Mononuclear cell (primary cell): ENCODE measurements around the gene DNAI1. TPM values are rescaled to one million over a fixed set of nuclear protein-coding genes. Genes with fewer than 3 reads are reported as not detected.

ENCODE experiments used
- H3K27me3 ChIP-seq: 2 replicates; pipeline ENCODE4 v1.6.0; 2011; ENCODE audit warnings: low read length, control low read depth; ENCODE audit not compliant: insufficient read depth
- H3K4me1 ChIP-seq: 2 replicates; pipeline ENCODE4 v1.5.1; 2011; ENCODE audit warnings: mild to moderate bottlenecking, low read length, control low read depth; ENCODE audit not compliant: insufficient read depth
- H3K4me3 ChIP-seq: 2 replicates; pipeline ENCODE4 v1.5.1; 2011; ENCODE audit warnings: mild to moderate bottlenecking, low read length, moderate library complexity
- H3K9me3 ChIP-seq: 2 replicates; pipeline ENCODE4 v1.5.1; 2011; ENCODE audit warnings: low read depth, mild to moderate bottlenecking, control low read depth, low read length
- total RNA-seq: library from RNA; depleted of rRNA; stranded (reverse); fragments of >200 nt; gene quantifications from one replicate; pipeline ENCODE4 v1.2.3, GENCODE V29; 2012

DNAI1 gene
- total RNA-seq, 1 donor = not detected

GRCh38 chr9:34492051-34492450 lies 33.4 kb downstream of the DNAI1 start:
- H3K4me3 ChIP-seq = no peak overlapping the region
- no peaks in the 10 kb centered on the region for H3K4me1 ChIP-seq
- H3K27me3 ChIP-seq = peaks cover 4% of the 10 kb centered on the region
- H3K9me3 ChIP-seq = no peaks in the 10 kb centered on the region

- Histone ChIP-seq H3K9me3 (no peaks in the 10 kb centered on the region), H3K4me1 (no peaks in the 10 kb centered on the region), H3K4me3 (no peak overlapping the region), H3K27me3 (no peaks in the 10 kb centered on the region)
These were observed 35.4 kb downstream of the DNAI1 start for GRCh38 chr9:34493972-34494535.

GRCh38 chr9:34496149-34496712 lies 37.6 kb downstream of the DNAI1 start:
- Histone ChIP-seq H3K9me3 (no peaks in the 10 kb centered on the region), H3K4me1 (no peaks in the 10 kb centered on the region), H3K4me3 (no peak overlapping the region), H3K27me3 (no peaks in the 10 kb centered on the region)

GRCh38 chr9:34498553-34498952 lies 39.9 kb downstream of the DNAI1 start:
- Histone ChIP-seq H3K9me3 (no peaks in the 10 kb centered on the region), H3K4me3 (no peak overlapping the region), H3K4me1 (no peaks in the 10 kb centered on the region), H3K27me3 (no peaks in the 10 kb centered on the region)

GRCh38 chr9:34499076-34499475 lies 40.5 kb downstream of the DNAI1 start:
- no peak overlapping the region for H3K4me3 ChIP-seq
- H3K27me3 ChIP-seq = no peaks in the 10 kb centered on the region
- no peaks in the 10 kb centered on the region for H3K9me3 ChIP-seq
- H3K4me1 ChIP-seq = no peaks in the 10 kb centered on the region

GRCh38 chr9:34500623-34501267 lies 42.1 kb downstream of the DNAI1 start:
- Histone ChIP-seq H3K4me1 (no peaks in the 10 kb centered on the region), H3K27me3 (no peaks in the 10 kb centered on the region)

GRCh38 chr9:34501372-34501771 lies 42.8 kb downstream of the DNAI1 start:
- no peaks in the 10 kb centered on the region for H3K9me3 ChIP-seq
- H3K4me1 ChIP-seq = no peaks in the 10 kb centered on the region
- no peak overlapping the region for H3K4me3 ChIP-seq
- no peaks in the 10 kb centered on the region for H3K27me3 ChIP-seq

More at GRCh38 chr9:34500623-34501267, 42.1 kb downstream of the DNAI1 start:
- Histone ChIP-seq H3K9me3 (no peaks in the 10 kb centered on the region), H3K4me3 (no peak overlapping the region)

- Histone ChIP-seq H3K27me3 (no peaks in the 10 kb centered on the region), H3K9me3 (no peaks in the 10 kb centered on the region), H3K4me3 (no peak overlapping the region), H3K4me1 (no peaks in the 10 kb centered on the region)
These were observed 43.4 kb downstream of the DNAI1 start for GRCh38 chr9:34501889-34502425.

GRCh38 chr9:34502471-34502870 lies 43.9 kb downstream of the DNAI1 start:
- no peaks in the 10 kb centered on the region for H3K9me3 ChIP-seq
- H3K27me3 ChIP-seq = no peaks in the 10 kb centered on the region
- no peak overlapping the region for H3K4me3 ChIP-seq
- no peaks in the 10 kb centered on the region for H3K4me1 ChIP-seq

- Histone ChIP-seq H3K9me3 (no peaks in the 10 kb centered on the region), H3K4me3 (no peak overlapping the region), H3K4me1 (no peaks in the 10 kb centered on the region), H3K27me3 (no peaks in the 10 kb centered on the region)
These were observed 44.3 kb downstream of the DNAI1 start for GRCh38 chr9:34502891-34503290.

- no peak overlapping the region for H3K4me3 ChIP-seq
These were observed 44.8 kb downstream of the DNAI1 start for GRCh38 chr9:34503406-34503805.

GRCh38 chr9:34505370-34506120 lies 46.9 kb downstream of the DNAI1 start:
- Histone ChIP-seq H3K9me3 (no peaks in the 10 kb centered on the region), H3K27me3 (no peaks in the 10 kb centered on the region), H3K4me1 (no peaks in the 10 kb centered on the region), H3K4me3 (no peak overlapping the region)

More at GRCh38 chr9:34503406-34503805, 44.8 kb downstream of the DNAI1 start:
- Histone ChIP-seq H3K27me3 (no peaks in the 10 kb centered on the region), H3K4me1 (no peaks in the 10 kb centered on the region), H3K9me3 (no peaks in the 10 kb centered on the region)

- H3K9me3 ChIP-seq = no peaks in the 10 kb centered on the region
- H3K4me1 ChIP-seq = no peaks in the 10 kb centered on the region
- H3K27me3 ChIP-seq = no peaks in the 10 kb centered on the region
- no peak overlapping the region for H3K4me3 ChIP-seq
These were observed 48.0 kb downstream of the DNAI1 start for GRCh38 chr9:34506623-34507022.

- Histone ChIP-seq H3K27me3 (no peaks in the 10 kb centered on the region), H3K4me1 (no peaks in the 10 kb centered on the region), H3K9me3 (no peaks in the 10 kb centered on the region), H3K4me3 (no peak overlapping the region)
These were observed 49.0 kb downstream of the DNAI1 start for GRCh38 chr9:34507556-34507955.

- Histone ChIP-seq H3K27me3 (no peaks in the 10 kb centered on the region), H3K4me1 (no peaks in the 10 kb centered on the region), H3K9me3 (no peaks in the 10 kb centered on the region), H3K4me3 (no peak overlapping the region)
These were observed 49.4 kb downstream of the DNAI1 start for GRCh38 chr9:34507966-34508365.
